Ascending aorta (tissue), 2 donors: ENCODE results near the gene KRTAP4-2. TPM values are rescaled to one million over a fixed set of nuclear protein-coding genes. Genes with fewer than 3 reads are reported as not detected.

Experiments
- DNase-seq, 2 donors: peaks; one replicate each; pipeline ENCODE4 v3.0.0-alpha.2; 2019; ENCODE audit warnings: low spot score in 2 of 2
- H3K27ac ChIP-seq, 2 donors: fragments of 200-600 bp; sonication (generic); one replicate each; pipeline ENCODE4 v1.5.1; 2016 to 2017; ENCODE audit warnings: mild to moderate bottlenecking in 1 of 2
- H3K27me3 ChIP-seq: fragments of 200-600 bp; sonication (generic); one replicate; pipeline ENCODE4 v1.5.1; 2017
- H3K36me3 ChIP-seq, 2 donors: fragments of 200-600 bp; sonication (generic); one replicate each; pipeline ENCODE4 v1.5.1; 2016
- H3K4me1 ChIP-seq, 2 donors: fragments of 200-600 bp; sonication (generic); one replicate each; pipeline ENCODE4 v1.5.1; 2016 to 2017; ENCODE audit warnings: mild to moderate bottlenecking in 1 of 2
- H3K4me3 ChIP-seq, 2 donors: fragments of 200-600 bp; sonication (generic); one replicate each; pipeline ENCODE4 v1.5.1; 2016 to 2017; ENCODE audit warnings: mild to moderate bottlenecking in 1 of 2
- H3K9me3 ChIP-seq, 2 donors: fragments of 200-600 bp; sonication (generic); one replicate each; pipeline ENCODE4 v1.5.1; 2016
- CTCF ChIP-seq, 3 experiments: fragments of 200-600 bp in 2 of 3; fragments of 450-650 bp in 1 of 3; sonication (generic) in 2 of 3; IDR thresholded peaks; one replicate each; pipeline ENCODE4 v1.5.1; 2016 to 2019; ENCODE audit warnings: antibody characterized with exemption in 3 of 3, mild to moderate bottlenecking in 1 of 3, moderate library complexity in 1 of 3
- intact Hi-C: fragments of 100-400 bp; cut with DNase I; formaldehyde crosslinking; loops from one replicate; pipeline ENCODE4 v1.15.1; 2023
- total RNA-seq: library from RNA; depleted of rRNA; stranded (reverse); fragments of >200 nt; gene quantifications from one replicate; pipeline ENCODE4 v1.1.0, GENCODE V29; 2016

Gene KRTAP4-2
- total RNA-seq, 1 donor from 2014 or later = not detected

GRCh38 chr17:41185001-41185400, 7.0 kb upstream of the KRTAP4-2 start:
- H3K36me3 ChIP-seq = no peaks in the 10 kb centered on the region
- intact Hi-C loops = no loop called here

GRCh38 chr17:41184480-41184961, 6.5 kb upstream of the KRTAP4-2 start, which contains the start of gene KRTAP4-1:
Gene KRTAP4-1 (minus strand): TSS chr17:41184911. CDS start chr17:41184854, 57 bp downstream.
- no peaks in the 10 kb centered on the region for H3K4me1 ChIP-seq
- no peak within 1 kb of the TSS for H3K27ac ChIP-seq
- DNase-seq = no peak
- no peaks in the 10 kb centered on the region for H3K27me3 ChIP-seq
- intact Hi-C loops = no loop called here
- H3K4me3 ChIP-seq = no peak within 1 kb of the TSS
- H3K36me3 ChIP-seq = no peaks in the 10 kb centered on the region
- no peak for TF ChIP-seq CTCF (IDR thresholded peaks at IDR 0.05)
- no peaks in the 10 kb centered on the region for H3K9me3 ChIP-seq

More at GRCh38 chr17:41185001-41185400, 7.0 kb upstream of the KRTAP4-2 start:
- TF ChIP-seq CTCF (IDR thresholded peaks at IDR 0.05) = no peak
- Histone ChIP-seq H3K27ac (no peak overlapping the region), H3K9me3 (no peaks in the 10 kb centered on the region), H3K27me3 (no peaks in the 10 kb centered on the region), H3K4me3 (no peak overlapping the region), H3K4me1 (no peaks in the 10 kb centered on the region)
- DNase-seq = no peak

GRCh38 chr17:41178843-41179616, 1.0 kb upstream of the KRTAP4-2 start:
- H3K27me3 ChIP-seq = no peaks in the 10 kb centered on the region
- no peak for TF ChIP-seq CTCF (IDR thresholded peaks at IDR 0.05)
- DNase-seq = no peak
- no peaks in the 10 kb centered on the region for H3K36me3 ChIP-seq
- peak overlapping the region in 1 of 2 donors; percentile 15 for H3K27ac ChIP-seq
- H3K9me3 ChIP-seq = no peaks in the 10 kb centered on the region
- intact Hi-C loops = no loop called here
- H3K4me1 ChIP-seq = no peaks in the 10 kb centered on the region
- H3K4me3 ChIP-seq = no peak overlapping the region

GRCh38 chr17:41178341-41178740, 320 bp upstream of the KRTAP4-2 start:
- H3K4me3 ChIP-seq = no peak overlapping the region
- H3K27ac ChIP-seq = peak overlapping the region in 1 of 2 donors; percentile 15
- H3K36me3 ChIP-seq = no peaks in the 10 kb centered on the region
- H3K27me3 ChIP-seq = no peaks in the 10 kb centered on the region
- intact Hi-C loops = no loop called here
- no peaks in the 10 kb centered on the region for H3K9me3 ChIP-seq
- TF ChIP-seq CTCF (IDR thresholded peaks at IDR 0.05) = no peak
- no peak for DNase-seq
- no peaks in the 10 kb centered on the region for H3K4me1 ChIP-seq

GRCh38 chr17:41176744-41177387, 1.2 kb downstream of the KRTAP4-2 start:
- H3K4me1 ChIP-seq = no peaks in the 10 kb centered on the region
- H3K9me3 ChIP-seq = no peaks in the 10 kb centered on the region
- no peak overlapping the region for H3K4me3 ChIP-seq
- H3K27me3 ChIP-seq = no peaks in the 10 kb centered on the region
- intact Hi-C loops = no loop called here
- no peak overlapping the region for H3K27ac ChIP-seq
- TF ChIP-seq CTCF (IDR thresholded peaks at IDR 0.05) = no peak
- no peaks in the 10 kb centered on the region for H3K36me3 ChIP-seq
- no peak for DNase-seq
